ENCODE results near the gene USP21. TPM values are rescaled to one million over a fixed set of nuclear protein-coding genes. Genes with fewer than 3 reads are reported as not detected.

The USP21 gene
- total and polyA plus RNA-seq, 2 of the 13 experiments (the other 11 are each of a cell fraction or from before 2014, with no cell fraction given), result 10.1 to 33.1 TPM

GRCh38 chr1:161132410-161133219 lies 26.7 kb upstream of the USP21 start, which contains the start of gene DEDD (continued):
- TF ChIP-seq ZNF878 (CRISPR knock-in tag; IDR thresholded peaks at IDR 0.05) (no peak), SNRNP70 (IDR thresholded peaks at IDR 0.05; ENCODE audit: low read depth, low read length) (no peak), DMAP1 (CRISPR knock-in tag; IDR thresholded peaks at IDR 0.05) (no peak), MED8 (CRISPR knock-in tag; IDR thresholded peaks at IDR 0.05; ENCODE audit: insufficient replicate concordance) (peak; percentile 38), HHEX (CRISPR knock-in tag; IDR thresholded peaks at IDR 0.05) (no peak), GTF3A (CRISPR knock-in tag; conservative IDR thresholded peaks at IDR 0.05) (0 out of 2 replicates have a peak, but pooled peaks have one; percentile 58), FOSL1 (CRISPR knock-in tag; IDR thresholded peaks at IDR 0.05; ENCODE audit: borderline replicate concordance) (peak; percentile 31; the same call in 1 of the 2 replicates), PHF5A (CRISPR knock-in tag; IDR thresholded peaks at IDR 0.05; ENCODE audit: low read depth, unreplicated experiment) (no peak), GMEB1 (CRISPR knock-in tag; IDR thresholded peaks at IDR 0.05; ENCODE audit: borderline replicate concordance) (peak; percentile 82), ZNF556 (CRISPR knock-in tag; IDR thresholded peaks at IDR 0.05; ENCODE audit: borderline replicate concordance) (peak; percentile 56; the same call in 1 of the 2 replicates), ZBTB33 (CRISPR knock-in tag; IDR thresholded peaks at IDR 0.05) (no peak), ZNF770 (CRISPR knock-in tag; IDR thresholded peaks at IDR 0.05) (no peak), CAMTA2 (CRISPR knock-in tag; IDR thresholded peaks at IDR 0.05; ENCODE audit: borderline replicate concordance) (no peak), TRIM22 (IDR thresholded peaks at IDR 0.05) (no peak), MTF1 (CRISPR knock-in tag; IDR thresholded peaks at IDR 0.05) (no peak), ZNF280B (CRISPR knock-in tag; IDR thresholded peaks at IDR 0.05; ENCODE audit: borderline replicate concordance) (no peak), ATF7-NPFF (CRISPR knock-in tag; IDR thresholded peaks at IDR 0.05; ENCODE audit: low read depth) (no peak), MXD4 (CRISPR knock-in tag; IDR thresholded peaks at IDR 0.05) (peak; percentile 28; the same call in 1 of the 2 replicates), CERS6 (CRISPR knock-in tag; IDR thresholded peaks at IDR 0.05) (no peak)
